Hepatocyte (in vitro differentiated cells): ENCODE results near the gene SMIM1.

Experiments used
- EZH2 ChIP-seq: fragments of 200-600 bp; sonication (generic); IDR thresholded peaks from 2 replicates; pipeline ENCODE4 v1.6.1; 2016; ENCODE audit warnings: antibody characterized with exemption, mild to moderate bottlenecking, borderline replicate concordance
- EZH2phosphoT487 ChIP-seq: fragments of 200-600 bp; sonication (generic); IDR thresholded peaks from one replicate; pipeline ENCODE4 v1.6.1; 2018; ENCODE audit warnings: antibody characterized with exemption, mild to moderate bottlenecking, low read depth, moderate library complexity; ENCODE audit not compliant: unreplicated experiment, severe bottlenecking

DNA sequence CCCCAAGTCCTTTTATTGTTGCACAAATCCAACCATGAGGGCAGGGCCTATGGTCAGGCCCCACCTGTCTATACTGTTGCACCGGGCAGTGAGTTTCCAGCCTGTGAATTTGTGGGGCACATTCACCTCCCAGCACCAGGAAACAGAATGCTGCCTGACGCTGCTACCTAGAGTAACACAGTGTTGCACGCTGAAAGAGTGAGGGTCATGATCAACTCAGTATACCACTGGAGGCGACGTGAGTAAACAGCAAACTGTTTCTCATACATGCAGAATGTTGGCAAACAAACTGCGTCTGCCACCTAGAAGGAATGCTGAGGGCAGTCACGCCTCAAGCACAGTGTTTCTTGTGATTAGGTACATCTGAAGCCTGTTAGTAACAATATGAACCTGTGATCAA is 37.1 kb downstream of the SMIM1 start:
- no peak for TF ChIP-seq EZH2phosphoT487
- TF ChIP-seq EZH2, result no peak
